Gastrocnemius medialis (tissue), 4 donors: ENCODE data around the gene SELENOT.

ENCODE experiments used
- POLR2A ChIP-seq, 2 donors: fragments of 450-650 bp; IDR thresholded peaks; one replicate each; pipeline ENCODE4 v1.6.1; 2017; ENCODE audit warnings: antibody characterized with exemption in 2 of 2, mild to moderate bottlenecking in 2 of 2, moderate library complexity in 2 of 2
- TF ChIP-seq, protein P1 (sequence below), 5 experiments: fragments of 450-650 bp in 3 of 5; fragments of 200-600 bp in 2 of 5; sonication (generic) in 2 of 5; IDR thresholded peaks in 4 of 5; conservative IDR thresholded peaks in 1 of 5; 1 replicate in 4 of 5; 2 replicates in 1 of 5; pipeline ENCODE4 v1.5.1; 2016 to 2019; ENCODE audit warnings: antibody characterized with exemption in 5 of 5, mild to moderate bottlenecking in 3 of 5, moderate library complexity in 3 of 5

- TF ChIP-seq, protein P1, sequence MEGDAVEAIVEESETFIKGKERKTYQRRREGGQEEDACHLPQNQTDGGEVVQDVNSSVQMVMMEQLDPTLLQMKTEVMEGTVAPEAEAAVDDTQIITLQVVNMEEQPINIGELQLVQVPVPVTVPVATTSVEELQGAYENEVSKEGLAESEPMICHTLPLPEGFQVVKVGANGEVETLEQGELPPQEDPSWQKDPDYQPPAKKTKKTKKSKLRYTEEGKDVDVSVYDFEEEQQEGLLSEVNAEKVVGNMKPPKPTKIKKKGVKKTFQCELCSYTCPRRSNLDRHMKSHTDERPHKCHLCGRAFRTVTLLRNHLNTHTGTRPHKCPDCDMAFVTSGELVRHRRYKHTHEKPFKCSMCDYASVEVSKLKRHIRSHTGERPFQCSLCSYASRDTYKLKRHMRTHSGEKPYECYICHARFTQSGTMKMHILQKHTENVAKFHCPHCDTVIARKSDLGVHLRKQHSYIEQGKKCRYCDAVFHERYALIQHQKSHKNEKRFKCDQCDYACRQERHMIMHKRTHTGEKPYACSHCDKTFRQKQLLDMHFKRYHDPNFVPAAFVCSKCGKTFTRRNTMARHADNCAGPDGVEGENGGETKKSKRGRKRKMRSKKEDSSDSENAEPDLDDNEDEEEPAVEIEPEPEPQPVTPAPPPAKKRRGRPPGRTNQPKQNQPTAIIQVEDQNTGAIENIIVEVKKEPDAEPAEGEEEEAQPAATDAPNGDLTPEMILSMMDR (IDR thresholded peaks at IDR 0.05 in 4 of 5, conservative IDR thresholded peaks at IDR 0.05 in 1 of 5): no peak
- no peak for TF ChIP-seq POLR2A (IDR thresholded peaks at IDR 0.05)
These were observed 46.3 kb upstream of the SELENOT start for GRCh38 chr3:150556792-150557191.
